H9 (cell line): ENCODE data around the gene HIP1R. TPM values are rescaled to one million over a fixed set of nuclear protein-coding genes. Genes with fewer than 3 reads are reported as not detected.
"Not testable (repeated sequence)": the region's sequence is repeated elsewhere in the genome, so short reads cannot be mapped to it uniquely, and the experiment has no call there.

Experiments
- DNase-seq: peaks from one replicate; pipeline ENCODE4 v3.0.0-alpha.2; 2017
- H2AFZ ChIP-seq: one replicate; pipeline ENCODE4 v1.6.1; 2013; ENCODE audit warnings: mild to moderate bottlenecking, low read length, control low read depth, moderate library complexity
- H2AK5ac ChIP-seq: 2 replicates; pipeline ENCODE4 v1.6.1; 2013; ENCODE audit warnings: low read length, control low read depth, mixed read lengths; ENCODE audit not compliant: insufficient read length
- H2BK120ac ChIP-seq: one replicate; pipeline ENCODE4 v1.6.1; 2013; ENCODE audit warnings: low read depth, mild to moderate bottlenecking, low read length, control low read depth, inconsistent platforms; ENCODE audit not compliant: poor library complexity, severe bottlenecking
- H2BK12ac ChIP-seq: 2 replicates; pipeline ENCODE4 v1.6.1; 2013; ENCODE audit warnings: low read length, control low read depth, mixed read lengths, low read depth; ENCODE audit not compliant: insufficient read length
- H2BK15ac ChIP-seq: 2 replicates; pipeline ENCODE4 v1.6.1; 2013; ENCODE audit warnings: low read depth, low read length, control low read depth
- H2BK20ac ChIP-seq: one replicate; pipeline ENCODE4 v1.6.1; 2013; ENCODE audit warnings: low read depth, mild to moderate bottlenecking, low read length, control low read depth, inconsistent platforms; ENCODE audit not compliant: poor library complexity, severe bottlenecking
- H2BK5ac ChIP-seq: 2 replicates; pipeline ENCODE4 v1.6.1; 2013; ENCODE audit warnings: low read length, control low read depth, mixed read lengths; ENCODE audit not compliant: insufficient read length
- H3K14ac ChIP-seq: 2 replicates; pipeline ENCODE4 v1.6.1; 2013; ENCODE audit warnings: low read length, control low read depth; ENCODE audit not compliant: insufficient read depth
- H3K18ac ChIP-seq: 2 replicates; pipeline ENCODE4 v1.6.1; 2013; ENCODE audit warnings: low read depth, mild to moderate bottlenecking, mixed read lengths, low read length, control low read depth; ENCODE audit not compliant: insufficient read length
- H3K23ac ChIP-seq: 2 replicates; pipeline ENCODE4 v1.6.1; 2013; ENCODE audit warnings: low read length, control low read depth, mixed read lengths, low read depth; ENCODE audit not compliant: insufficient read length
- H3K23me2 ChIP-seq: 2 replicates; pipeline ENCODE4 v1.6.1; 2013; ENCODE audit warnings: low read depth, mild to moderate bottlenecking, mixed read lengths, low read length, control low read depth; ENCODE audit not compliant: insufficient read length, poor library complexity, severe bottlenecking
- H3K27ac ChIP-seq: 2 replicates; pipeline ENCODE4 v1.5.1; 2013; ENCODE audit warnings: low read length, control low read depth, mixed read lengths, low read depth; ENCODE audit not compliant: insufficient read length
- H3K27me3 ChIP-seq: 2 replicates; pipeline ENCODE4 v1.6.1; 2013; ENCODE audit warnings: low read length, control low read depth, inconsistent platforms; ENCODE audit not compliant: insufficient read depth
- H3K4ac ChIP-seq: 2 replicates; pipeline ENCODE4 v1.6.1; 2013; ENCODE audit warnings: low read depth, mild to moderate bottlenecking, control low read depth, inconsistent platforms, low read length, moderate library complexity
- H3K4me1 ChIP-seq: 2 replicates; pipeline ENCODE4 v1.6.1; 2013; ENCODE audit warnings: low read length, control low read depth, inconsistent platforms; ENCODE audit not compliant: insufficient read depth
- H3K4me2 ChIP-seq: 2 replicates; pipeline ENCODE4 v1.6.1; 2013; ENCODE audit warnings: low read length, control low read depth, mixed read lengths; ENCODE audit not compliant: insufficient read length, insufficient read depth
- H3K56ac ChIP-seq: 2 replicates; pipeline ENCODE4 v1.6.1; 2013; ENCODE audit warnings: low read depth, mild to moderate bottlenecking, mixed read lengths, low read length, control low read depth; ENCODE audit not compliant: insufficient read length
- H3K79me1 ChIP-seq: 2 replicates; pipeline ENCODE4 v1.6.1; 2013; ENCODE audit warnings: low read depth, mild to moderate bottlenecking, moderate library complexity, low read length, control low read depth, inconsistent platforms; ENCODE audit not compliant: insufficient read depth, poor library complexity, severe bottlenecking
- H3K79me2 ChIP-seq: 2 replicates; pipeline ENCODE4 v1.6.1; 2013; ENCODE audit warnings: low read length, control low read depth, inconsistent platforms; ENCODE audit not compliant: insufficient read depth
- H3K9ac ChIP-seq: 2 replicates; pipeline ENCODE4 v1.6.1; 2013; ENCODE audit warnings: low read length, control low read depth, mixed read lengths; ENCODE audit not compliant: insufficient read length; ENCODE audit errors: extremely low read depth
- H3K9me3 ChIP-seq: one replicate; pipeline ENCODE4 v1.6.1; 2013; ENCODE audit warnings: low read depth, low read length, inconsistent platforms; ENCODE audit not compliant: control insufficient read depth
- H3T11ph ChIP-seq: one replicate; pipeline ENCODE4 v1.6.1; 2013; ENCODE audit warnings: mild to moderate bottlenecking, low read length, control low read depth, inconsistent platforms
- H4K20me1 ChIP-seq: one replicate; pipeline ENCODE4 v1.6.1; 2013; ENCODE audit not compliant: control insufficient read depth, insufficient read length, insufficient read depth
- H4K5ac ChIP-seq: 2 replicates; pipeline ENCODE4 v1.6.1; 2013; ENCODE audit warnings: low read depth, mild to moderate bottlenecking, mixed read lengths, low read length, control low read depth; ENCODE audit not compliant: insufficient read length
- H4K8ac ChIP-seq: replicated peaks from 2 replicates; pipeline ENCODE4 v1.6.1; 2013; ENCODE audit warnings: low read length, control low read depth, mixed read lengths, low read depth; ENCODE audit not compliant: insufficient read length
- H4K91ac ChIP-seq: 2 replicates; pipeline ENCODE4 v1.6.1; 2013; ENCODE audit warnings: low read depth, mild to moderate bottlenecking, moderate library complexity, mixed read lengths, low read length, control low read depth; ENCODE audit not compliant: insufficient read length
- H3K27ac Mint-ChIP-seq, 3 experiments: 2 replicates in 2 of 3; 3 replicates in 1 of 3; pipeline ENCODE4 v1.8.0; 2020 to 2021; ENCODE audit warnings: mixed read lengths in 3 of 3, mild to moderate bottlenecking in 1 of 3, moderate library complexity in 1 of 3
- H3K27me3 Mint-ChIP-seq: 2 replicates; pipeline ENCODE4 v1.8.0; 2021; ENCODE audit warnings: low read depth, mild to moderate bottlenecking, moderate library complexity, mixed read lengths
- H3K36me3 Mint-ChIP-seq, 3 experiments: 2 replicates in 2 of 3; 3 replicates in 1 of 3; pipeline ENCODE4 v1.8.0; 2020 to 2021; ENCODE audit warnings: low read depth in 3 of 3, mixed read lengths in 3 of 3; ENCODE audit not compliant: insufficient read depth in 1 of 3
- H3K4me1 Mint-ChIP-seq, 2 experiments: 2 replicates each; pipeline ENCODE4 v1.8.0; 2020; ENCODE audit warnings: mixed read lengths in 2 of 2
- H3K4me3 Mint-ChIP-seq, 2 experiments: 2 replicates in 1 of 2; 3 replicates in 1 of 2; pipeline ENCODE4 v1.8.0; 2020 to 2021; ENCODE audit warnings: mild to moderate bottlenecking in 2 of 2, mixed read lengths in 2 of 2, moderate library complexity in 1 of 2
- H3K9me3 Mint-ChIP-seq, 2 experiments: 2 replicates in 1 of 2; 3 replicates in 1 of 2; pipeline ENCODE4 v1.8.0; 2020; ENCODE audit warnings: mild to moderate bottlenecking in 2 of 2, mixed read lengths in 2 of 2, moderate library complexity in 1 of 2
- CTCF ChIP-seq: fragments of 200-600 bp; sonication (generic); conservative IDR thresholded peaks from 3 replicates; pipeline ENCODE4 v1.8.0; 2021; ENCODE audit warnings: antibody characterized with exemption, mild to moderate bottlenecking
- WGBS: extraction: QIAGEN DNeasy Blood & Tissue Kit; methylation state at CpG from one replicate; pipeline ENCODE4 v1.1.7; 2013; ENCODE audit warnings: missing lambda C conversion rate, low lambda C conversion rate, mixed read lengths; ENCODE audit not compliant: insufficient read length; ENCODE audit errors: extremely low coverage; 5-methylcytosine and 5-hydroxymethylcytosine counted together
- total RNA-seq: library from RNA; stranded (reverse); gene quantifications from 2 replicates; pipeline ENCODE4 v1.2.1, GENCODE V29; 2021

The HIP1R gene
- total RNA-seq, 1 experiment from 2014 or later = 17.4 TPM

DNA sequence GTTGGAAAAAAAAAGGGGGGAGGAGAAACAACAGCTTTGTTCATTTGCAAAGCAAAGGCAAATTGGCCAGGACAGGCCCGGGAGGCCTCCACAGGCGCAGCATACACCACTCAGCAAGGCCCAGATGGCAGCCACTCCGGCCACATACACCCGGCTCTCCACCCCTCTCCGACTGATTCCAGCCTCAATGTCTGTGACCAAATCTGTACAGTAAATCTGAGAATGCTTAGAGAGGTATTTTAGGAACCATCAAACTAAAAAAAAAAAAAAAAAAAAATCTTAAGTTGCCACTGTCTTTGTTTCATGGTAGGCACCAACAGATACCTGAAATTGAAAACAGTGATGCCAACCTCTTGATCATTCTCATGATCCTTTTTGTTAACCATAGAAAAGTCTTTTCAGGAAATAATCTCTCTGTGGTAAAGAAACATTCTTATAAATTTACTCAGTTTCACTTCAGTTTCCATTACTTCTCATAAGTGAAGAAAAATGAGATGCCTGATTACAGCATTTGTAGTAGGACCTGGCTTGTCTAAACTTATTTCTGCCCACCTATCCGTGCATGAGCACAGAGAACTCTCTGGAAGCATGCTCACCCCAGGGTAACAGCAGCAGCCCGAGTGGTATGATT, 40.4 kb downstream of the HIP1R start:
- H3K79me2 ChIP-seq = no peaks in the 10 kb centered on the region
- H3K27me3 ChIP-seq = peaks cover 71% of the 10 kb centered on the region

GRCh38 chr12:122876281-122876680, 41.0 kb downstream of the HIP1R start:
- not testable (repeated sequence) for H3K27ac Mint-ChIP-seq, H2BK15ac ChIP-seq, H3K9me3 Mint-ChIP-seq, H4K8ac ChIP-seq, H3K23ac ChIP-seq, H3K36me3 Mint-ChIP-seq, H4K91ac ChIP-seq, H2AFZ ChIP-seq, H4K5ac ChIP-seq, H3K14ac ChIP-seq, H3K9ac ChIP-seq, H3K4ac ChIP-seq, DNase-seq, H3K4me1 ChIP-seq, H2BK5ac ChIP-seq, H3K18ac ChIP-seq, H3K79me1 ChIP-seq, H3K23me2 ChIP-seq, H3K79me2 ChIP-seq, H2AK5ac ChIP-seq, H2BK20ac ChIP-seq, H2BK120ac ChIP-seq, H3K56ac ChIP-seq, H3K4me2 ChIP-seq, H3K27ac ChIP-seq, H4K20me1 ChIP-seq, H3K9me3 ChIP-seq, H2BK12ac ChIP-seq, H3K4me3 Mint-ChIP-seq, H3T11ph ChIP-seq
- H3K4me1 Mint-ChIP-seq = peaks cover 38 to 59% of the 10 kb centered on the region in 2 experiments
- no CpG with 5 or more reads among the region's 5 CpGs for WGBS
- H3K27me3 ChIP-seq = peaks cover 66% of the 10 kb centered on the region
- H3K27me3 Mint-ChIP-seq = peaks cover 100% of the 10 kb centered on the region

More for the DNA sequence above, 40.4 kb downstream of the HIP1R start:
- H3K56ac ChIP-seq = no peak overlapping the region
- no peak overlapping the region for H3K23ac ChIP-seq
- no peak overlapping the region for H3K14ac ChIP-seq
- H4K5ac ChIP-seq = no peak overlapping the region
- no peak overlapping the region for H2BK15ac ChIP-seq
- no peak overlapping the region for H3K27ac ChIP-seq
- Mint-ChIP-seq H3K9me3 (no peaks in the 10 kb centered on the region; a peak in 1 of 5 replicates), H3K27me3 (peaks cover 100% of the 10 kb centered on the region), H3K27ac (no peak overlapping the region), H3K36me3 (peaks cover 3 to 9% (median 6%) of the 10 kb centered on the region in 3 experiments), H3K4me1 (peaks cover 33 to 56% of the 10 kb centered on the region in 2 experiments), H3K4me3 (no peak overlapping the region)
- H3K79me1 ChIP-seq = no peaks in the 10 kb centered on the region
- H2AK5ac ChIP-seq = no peak overlapping the region
- H3K4me1 ChIP-seq = no peaks in the 10 kb centered on the region
- no peak for TF ChIP-seq CTCF
- H2BK5ac ChIP-seq = no peak overlapping the region
- H2BK12ac ChIP-seq = no peak overlapping the region
- H3K4me2 ChIP-seq = no peak overlapping the region
- no peak overlapping the region for H3T11ph ChIP-seq
- no peak overlapping the region for H4K91ac ChIP-seq
- H2AFZ ChIP-seq = no peak overlapping the region
- no peak overlapping the region for H4K8ac ChIP-seq
- no peak overlapping the region for H3K4ac ChIP-seq
- no peak overlapping the region for H3K18ac ChIP-seq
- no peak overlapping the region for H2BK120ac ChIP-seq
- H3K23me2 ChIP-seq = no peaks in the 10 kb centered on the region
- H3K9me3 ChIP-seq = no peaks in the 10 kb centered on the region
- no peak overlapping the region for H3K9ac ChIP-seq
- no CpG with 5 or more reads among the region's 7 CpGs for WGBS
- H4K20me1 ChIP-seq = no peaks in the 10 kb centered on the region
- peak; percentile 52 for DNase-seq
- H2BK20ac ChIP-seq = no peak overlapping the region
